Astrocyte (in vitro differentiated cells and primary cell): Measurements from ENCODE around the gene TPT1. TPM values are rescaled to one million over a fixed set of nuclear protein-coding genes. Genes with fewer than 3 reads are reported as not detected.

ENCODE experiments used
- DNase-seq: peaks from one replicate; pipeline ENCODE4 v3.0.0-alpha.2; 2010; ENCODE audit warnings: low read depth
- FAIRE-seq: peaks from 2 replicates; lab custom pipeline; 2011; peaks lifted over from hg19 to GRCh38; lab: Jason Lieb, UNC
- H2AFZ ChIP-seq: 2 replicates; pipeline ENCODE4 v1.6.0; 2012; ENCODE audit warnings: low read depth, low read length, inconsistent platforms
- H3K27ac ChIP-seq: 2 replicates; pipeline ENCODE4 v1.5.1; 2011; ENCODE audit warnings: low read depth, low read length, inconsistent platforms
- H3K27me3 ChIP-seq: 2 replicates; pipeline ENCODE4 v1.6.0; 2011; ENCODE audit warnings: low read length, inconsistent platforms; ENCODE audit not compliant: insufficient read depth
- H3K36me3 ChIP-seq: 2 replicates; pipeline ENCODE4 v1.5.1; 2011; ENCODE audit warnings: low read length, inconsistent platforms; ENCODE audit not compliant: insufficient read depth
- H3K4me1 ChIP-seq: 2 replicates; pipeline ENCODE4 v1.5.1; 2011; ENCODE audit warnings: low read length, inconsistent platforms; ENCODE audit not compliant: insufficient read depth
- H3K4me2 ChIP-seq: 2 replicates; pipeline ENCODE4 v1.6.0; 2012; ENCODE audit warnings: low read length, inconsistent platforms
- H3K4me3 ChIP-seq: 2 replicates; pipeline ENCODE4 v1.5.1; 2011; ENCODE audit warnings: low read depth, mild to moderate bottlenecking, low read length, inconsistent platforms; ENCODE audit not compliant: insufficient read depth
- H3K79me2 ChIP-seq: 2 replicates; pipeline ENCODE4 v1.6.0; 2012; ENCODE audit warnings: mild to moderate bottlenecking, low read length, inconsistent platforms; ENCODE audit not compliant: insufficient read depth
- H3K9ac ChIP-seq: 2 replicates; pipeline ENCODE4 v1.6.0; 2012; ENCODE audit warnings: mild to moderate bottlenecking, low read length, inconsistent platforms
- H3K9me3 ChIP-seq: 2 replicates; pipeline ENCODE4 v1.5.1; 2012; ENCODE audit warnings: low read depth, mild to moderate bottlenecking, low read length, inconsistent platforms; ENCODE audit not compliant: insufficient read depth
- H4K20me1 ChIP-seq: 2 replicates; pipeline ENCODE4 v1.6.0; 2012; ENCODE audit warnings: low read length, inconsistent platforms; ENCODE audit not compliant: insufficient read depth
- H3K27ac Mint-ChIP-seq: one replicate; pipeline ENCODE4 v1.8.0; 2021; ENCODE audit warnings: mild to moderate bottlenecking, mixed read lengths; ENCODE audit not compliant: unreplicated experiment
- H3K27me3 Mint-ChIP-seq: one replicate; pipeline ENCODE4 v1.8.0; 2021; ENCODE audit warnings: low read depth, mixed read lengths; ENCODE audit not compliant: unreplicated experiment
- H3K36me3 Mint-ChIP-seq: one replicate; pipeline ENCODE4 v1.8.0; 2021; ENCODE audit warnings: low read depth, mixed read lengths; ENCODE audit not compliant: unreplicated experiment
- H3K4me1 Mint-ChIP-seq: one replicate; pipeline ENCODE4 v1.8.0; 2021; ENCODE audit warnings: low read depth, mixed read lengths; ENCODE audit not compliant: unreplicated experiment
- H3K4me3 Mint-ChIP-seq: one replicate; pipeline ENCODE4 v1.8.0; 2021; ENCODE audit warnings: mild to moderate bottlenecking, moderate library complexity, mixed read lengths; ENCODE audit not compliant: unreplicated experiment
- H3K9me3 Mint-ChIP-seq: one replicate; pipeline ENCODE4 v1.8.0; 2021; ENCODE audit warnings: mild to moderate bottlenecking, mixed read lengths; ENCODE audit not compliant: unreplicated experiment
- CTCF ChIP-seq: IDR thresholded peaks from 2 replicates; pipeline ENCODE4 v1.5.1; 2011; ENCODE audit warnings: low read depth, mild to moderate bottlenecking, inconsistent platforms, low read length, moderate library complexity; ENCODE audit not compliant: insufficient read depth
- EZH2 ChIP-seq: IDR thresholded peaks from 2 replicates; pipeline ENCODE4 v1.6.1; 2012; ENCODE audit warnings: mild to moderate bottlenecking, low read length, inconsistent platforms; ENCODE audit not compliant: insufficient read depth
- total RNA-seq: library from RNA; stranded (reverse); gene quantifications from 2 replicates; pipeline ENCODE4 v1.2.1, GENCODE V29; 2021

TPT1 gene
- total RNA-seq, 1 donor from 2014 or later: 2,540 TPM

GRCh38 chr13:45316338-45316737 is 24.6 kb downstream of the TPT1 start:
- no peak for DNase-seq

GRCh38 chr13:45315520-45316167 is 25.3 kb downstream of the TPT1 start:
- Mint-ChIP-seq H3K9me3 (no peaks in the 10 kb centered on the region), H3K27ac (no peak overlapping the region), H3K4me3 (no peak overlapping the region), H3K36me3 (no peaks in the 10 kb centered on the region), H3K27me3 (peaks cover 6% of the 10 kb centered on the region), H3K4me1 (peaks cover 2% of the 10 kb centered on the region)
- H3K4me1 ChIP-seq: no peaks in the 10 kb centered on the region
- H3K9me3 ChIP-seq: no peaks in the 10 kb centered on the region
- H3K4me2 ChIP-seq: no peak overlapping the region
- no peak overlapping the region for H3K4me3 ChIP-seq
- no peak for TF ChIP-seq CTCF
- TF ChIP-seq EZH2: no peak
- FAIRE-seq (no peak), DNase-seq (no peak)
- H3K79me2 ChIP-seq: no peaks in the 10 kb centered on the region
- H3K36me3 ChIP-seq: no peaks in the 10 kb centered on the region
- H2AFZ ChIP-seq: no peak overlapping the region
- H3K27me3 ChIP-seq: no peaks in the 10 kb centered on the region
- no peaks in the 10 kb centered on the region for H4K20me1 ChIP-seq
- no peak overlapping the region for H3K27ac ChIP-seq
- H3K9ac ChIP-seq: no peak overlapping the region

More at GRCh38 chr13:45316338-45316737, 24.6 kb downstream of the TPT1 start:
- H3K9me3 Mint-ChIP-seq: no peaks in the 10 kb centered on the region
- H3K27ac Mint-ChIP-seq: no peak overlapping the region
- no peak for FAIRE-seq
- H3K27me3 Mint-ChIP-seq: peaks cover under 1% of the 10 kb centered on the region
- no peak overlapping the region for H3K9ac ChIP-seq
- no peak overlapping the region for H3K4me3 ChIP-seq
- H3K4me2 ChIP-seq: no peak overlapping the region
- no peak overlapping the region for H3K27ac ChIP-seq
- no peaks in the 10 kb centered on the region for H3K27me3 ChIP-seq
- no peaks in the 10 kb centered on the region for H3K36me3 ChIP-seq
- no peaks in the 10 kb centered on the region for H3K36me3 Mint-ChIP-seq
- no peak for TF ChIP-seq CTCF
- no peak for TF ChIP-seq EZH2
- H3K4me3 Mint-ChIP-seq: no peak overlapping the region
- no peaks in the 10 kb centered on the region for H3K79me2 ChIP-seq
- no peaks in the 10 kb centered on the region for H4K20me1 ChIP-seq
- peaks cover 2% of the 10 kb centered on the region for H3K4me1 Mint-ChIP-seq
- no peaks in the 10 kb centered on the region for H3K9me3 ChIP-seq
- no peak overlapping the region for H2AFZ ChIP-seq
- H3K4me1 ChIP-seq: no peaks in the 10 kb centered on the region

GRCh38 chr13:45314822-45315221 is 26.2 kb downstream of the TPT1 start:
- H3K4me3 ChIP-seq: no peak overlapping the region
- H3K4me3 Mint-ChIP-seq: no peak overlapping the region
- H3K9ac ChIP-seq: no peak overlapping the region
- FAIRE-seq: no peak
- no peaks in the 10 kb centered on the region for H3K36me3 Mint-ChIP-seq
- H3K27ac Mint-ChIP-seq: no peak overlapping the region
- H3K4me1 Mint-ChIP-seq: no peaks in the 10 kb centered on the region
- H3K27ac ChIP-seq: no peak overlapping the region
- no peak for TF ChIP-seq CTCF
- TF ChIP-seq EZH2: no peak
- H3K4me1 ChIP-seq: no peaks in the 10 kb centered on the region
- H3K27me3 Mint-ChIP-seq: peaks cover 9% of the 10 kb centered on the region
- no peak overlapping the region for H2AFZ ChIP-seq
- no peaks in the 10 kb centered on the region for H3K9me3 ChIP-seq
- no peak for DNase-seq
- H3K4me2 ChIP-seq: no peak overlapping the region
- H3K9me3 Mint-ChIP-seq: no peaks in the 10 kb centered on the region
- H3K79me2 ChIP-seq: no peaks in the 10 kb centered on the region
- H3K27me3 ChIP-seq: no peaks in the 10 kb centered on the region
- no peaks in the 10 kb centered on the region for H3K36me3 ChIP-seq
- no peaks in the 10 kb centered on the region for H4K20me1 ChIP-seq
